Measurements from ENCODE around the gene DLST.

The DLST gene

GRCh38 chr14:74881431-74882102, at the start of gene DLST:
Gene DLST (plus strand): TSS chr14:74881916. CDS start chr14:74881954, 38 bp downstream.
- peak; percentile 83 for DNase-seq

GRCh38 chr14:74832849-74833248, 48.9 kb upstream of the DLST start:
- no peak for DNase-seq

GRCh38 chr14:74834692-74835392, 46.9 kb upstream of the DLST start:
- no peak for DNase-seq

- no peak for DNase-seq
These were observed 46.0 kb upstream of the DLST start for GRCh38 chr14:74835645-74836250.

GRCh38 chr14:74836251-74836960, 45.3 kb upstream of the DLST start:
- no peak for DNase-seq

GRCh38 chr14:74838166-74838565, 43.5 kb upstream of the DLST start:
- DNase-seq = no peak

GRCh38 chr14:74840603-74841030, 41.1 kb upstream of the DLST start:
- peak; percentile 3 for DNase-seq

GRCh38 chr14:74841230-74842207, 40.2 kb upstream of the DLST start:
- peak; percentile 0 for DNase-seq

GRCh38 chr14:74843653-74844052, 38.1 kb upstream of the DLST start:
- no peak for DNase-seq

- DNase-seq = no peak
These were observed 35.5 kb upstream of the DLST start for GRCh38 chr14:74846168-74846567.

GRCh38 chr14:74846968-74847665, 34.6 kb upstream of the DLST start:
- DNase-seq = no peak

- no peak for DNase-seq
These were observed 32.9 kb upstream of the DLST start for GRCh38 chr14:74848768-74849167.

- DNase-seq = no peak
These were observed 28.7 kb upstream of the DLST start for GRCh38 chr14:74852922-74853530.

GRCh38 chr14:74853581-74853980, 28.1 kb upstream of the DLST start:
- DNase-seq = no peak

- DNase-seq = no peak
These were observed 26.7 kb upstream of the DLST start for GRCh38 chr14:74855021-74855420.

GRCh38 chr14:74855945-74856344, 25.8 kb upstream of the DLST start:
- no peak for DNase-seq

GRCh38 chr14:74856366-74856765, 25.4 kb upstream of the DLST start:
- DNase-seq = no peak

- DNase-seq = no peak
These were observed 23.7 kb upstream of the DLST start for GRCh38 chr14:74858022-74858421.

GRCh38 chr14:74859757-74860552, 21.8 kb upstream of the DLST start:
- DNase-seq = no peak
